HuH-7 (cell line): ENCODE measurements around the gene LRRC3.

Source experiments
- DNase-seq: peaks from one replicate; pipeline ENCODE4 v3.0.0; 2011; ENCODE audit warnings: low spot score

The LRRC3 gene

DNA sequence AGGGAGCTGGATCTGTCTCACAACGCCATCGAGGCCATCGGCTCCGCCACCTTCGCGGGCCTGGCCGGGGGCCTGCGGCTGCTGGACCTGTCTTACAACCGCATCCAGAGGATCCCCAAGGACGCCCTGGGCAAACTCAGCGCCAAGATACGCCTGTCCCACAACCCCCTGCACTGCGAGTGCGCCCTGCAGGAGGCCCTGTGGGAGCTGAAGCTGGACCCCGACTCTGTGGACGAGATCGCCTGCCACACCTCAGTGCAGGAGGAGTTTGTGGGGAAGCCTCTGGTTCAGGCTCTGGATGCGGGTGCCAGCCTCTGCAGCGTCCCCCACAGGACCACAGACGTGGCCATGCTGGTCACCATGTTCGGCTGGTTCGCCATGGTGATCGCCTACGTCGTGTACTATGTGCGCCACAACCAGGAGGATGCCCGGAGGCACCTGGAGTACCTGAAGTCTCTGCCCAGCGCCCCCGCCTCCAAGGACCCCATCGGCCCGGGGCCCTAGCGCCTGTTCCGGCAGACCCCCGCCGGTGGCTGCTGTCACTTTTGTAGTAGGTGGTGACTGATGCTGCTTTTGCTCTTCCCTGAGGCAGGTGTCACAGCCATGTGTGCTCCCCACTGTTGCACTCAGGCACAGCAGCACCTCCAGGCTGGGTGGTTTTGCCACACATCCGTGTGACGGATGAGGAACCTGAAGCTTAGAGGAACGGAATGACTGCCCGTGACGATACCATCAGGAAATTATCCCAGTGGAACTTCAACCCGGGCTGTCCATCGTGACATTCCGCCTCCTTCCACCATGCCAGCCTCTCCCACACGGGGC, 1.8 kb downstream of the LRRC3 start:
- DNase-seq = peak; percentile 32

DNA sequence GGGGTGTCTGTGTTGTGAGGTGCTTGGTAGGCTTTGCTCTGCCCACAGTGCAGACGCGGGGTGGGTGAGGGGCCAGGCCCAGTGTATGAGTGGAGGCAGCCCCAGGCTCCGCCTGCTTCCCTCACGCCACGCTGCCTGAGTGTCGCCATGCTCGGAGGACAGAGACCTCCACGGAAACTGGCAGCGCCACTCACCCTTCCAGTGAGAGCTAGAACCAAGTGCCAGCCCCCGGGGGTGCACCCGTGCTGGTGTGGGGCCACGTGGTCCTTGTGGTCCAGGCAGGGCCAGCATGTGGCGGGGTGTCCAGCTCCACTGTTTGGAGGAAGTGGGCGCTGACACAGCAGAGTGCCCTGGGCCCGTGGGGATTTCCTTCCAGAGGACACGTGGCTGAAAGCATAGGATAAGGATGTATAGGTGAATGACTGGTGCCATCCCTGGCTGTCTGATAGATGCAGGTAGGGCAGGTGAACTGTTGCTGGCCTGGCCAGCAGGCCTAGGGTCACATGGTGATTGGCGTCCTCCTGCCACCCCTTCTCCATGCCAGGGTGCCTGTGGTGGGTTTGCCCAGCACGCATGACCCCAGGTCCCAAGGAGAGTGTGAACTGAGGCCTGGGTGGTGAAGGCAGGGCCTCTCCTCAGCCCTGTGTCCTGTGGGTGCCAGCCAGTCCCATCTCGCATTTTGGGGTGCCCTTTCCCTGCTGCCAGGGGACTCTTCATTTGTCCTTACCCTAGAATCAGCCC, 3.8 kb downstream of the LRRC3 start:
- no peak for DNase-seq

DNA sequence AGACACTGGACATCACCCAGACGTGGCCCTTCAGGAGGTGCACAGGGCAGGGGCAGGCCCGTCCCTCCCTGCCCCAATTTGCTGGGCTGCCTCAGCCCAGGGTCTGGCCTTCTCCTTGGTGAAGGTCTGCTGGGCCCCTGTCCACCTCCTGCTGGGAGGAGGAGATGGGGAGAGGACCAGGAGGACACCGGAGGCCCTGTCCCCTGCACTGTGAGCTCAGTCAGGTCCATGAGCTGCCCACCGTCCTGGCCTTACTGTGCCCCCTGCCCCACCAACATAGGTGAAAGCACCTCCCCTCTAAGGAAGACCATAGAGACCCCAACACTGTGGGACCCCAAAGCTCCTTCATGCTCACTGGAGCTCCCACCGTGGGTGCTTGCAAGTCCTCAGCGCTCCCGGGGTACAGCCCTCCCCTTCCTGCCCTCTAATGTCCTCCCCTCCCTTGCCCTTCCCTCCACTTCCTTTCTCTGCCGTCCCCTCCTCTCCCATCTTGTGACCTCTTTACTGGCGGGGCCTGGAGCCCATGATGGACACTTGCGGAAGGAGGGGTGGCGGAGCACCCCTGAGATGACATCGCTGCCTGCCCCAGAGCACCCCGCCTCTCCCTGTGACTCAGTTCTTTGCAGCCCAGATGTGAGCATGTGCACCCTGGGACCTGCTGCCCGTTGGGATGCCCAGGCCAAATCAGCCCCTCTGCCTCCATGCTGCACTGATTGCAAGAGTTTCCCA, 4.6 kb downstream of the LRRC3 start:
- DNase-seq = no peak

DNA sequence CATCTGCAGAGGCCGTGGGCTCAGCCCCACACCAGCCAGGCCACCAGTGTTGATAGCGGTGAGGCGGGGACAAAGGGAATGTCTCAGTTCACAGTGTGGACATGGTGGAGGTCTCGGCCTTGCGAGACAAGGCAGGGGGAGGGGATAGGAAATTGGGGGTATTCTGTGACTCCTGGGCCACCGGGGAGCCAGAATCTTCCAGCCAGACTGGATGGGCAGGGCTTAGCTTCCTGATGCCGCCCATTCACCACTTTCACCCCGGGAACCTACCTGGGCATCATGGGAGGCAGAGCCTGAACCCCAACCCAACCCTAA, 5.1 kb downstream of the LRRC3 start:
- no peak for DNase-seq

DNA sequence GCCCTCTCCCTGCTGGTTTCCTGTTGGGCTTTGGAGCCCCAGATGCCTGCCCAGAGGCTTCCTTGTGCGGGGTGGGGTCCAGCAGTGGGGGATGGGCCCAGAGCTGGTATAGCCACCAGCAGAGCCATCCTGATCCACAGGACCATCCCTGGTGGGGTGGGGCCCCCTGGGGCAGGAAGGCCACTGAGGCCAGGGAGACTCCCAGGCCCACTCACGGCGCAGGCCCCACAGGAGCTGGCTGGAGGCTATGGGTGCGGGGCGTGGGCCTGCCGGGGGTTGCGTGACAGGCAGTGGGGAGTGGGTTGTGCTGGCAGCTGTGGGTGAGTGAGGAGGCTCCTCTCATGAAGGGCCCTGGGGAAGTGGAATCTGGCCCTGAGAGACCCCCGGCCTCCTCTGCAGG, 5.7 kb downstream of the LRRC3 start:
- no peak for DNase-seq

DNA sequence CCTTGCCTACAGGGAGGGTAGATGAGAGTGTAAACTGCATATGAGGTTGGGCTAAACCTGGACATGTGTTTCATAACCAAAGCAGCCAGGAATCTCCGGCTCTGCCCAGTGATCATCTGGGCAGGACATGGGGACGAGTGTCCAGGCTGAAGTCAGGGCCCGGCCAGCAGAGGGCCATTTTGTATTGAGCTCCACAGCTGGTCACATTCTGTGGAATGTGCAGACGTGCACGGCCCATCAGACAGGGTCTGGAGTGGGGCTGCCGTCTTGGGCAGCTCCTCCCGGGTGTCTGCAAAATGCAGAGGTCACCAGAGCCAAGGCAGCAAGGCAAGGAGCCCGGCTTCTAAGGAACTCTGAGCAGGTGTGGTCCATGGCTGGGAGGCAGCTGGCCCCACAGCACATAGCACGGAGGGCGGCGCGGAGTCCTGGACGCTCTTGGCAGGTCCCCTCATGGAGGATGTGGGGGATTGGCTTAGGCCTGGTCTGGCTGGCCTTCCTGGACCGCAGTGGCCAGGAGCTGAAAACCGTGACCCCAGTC, 6.2 kb downstream of the LRRC3 start:
- no peak for DNase-seq

DNA sequence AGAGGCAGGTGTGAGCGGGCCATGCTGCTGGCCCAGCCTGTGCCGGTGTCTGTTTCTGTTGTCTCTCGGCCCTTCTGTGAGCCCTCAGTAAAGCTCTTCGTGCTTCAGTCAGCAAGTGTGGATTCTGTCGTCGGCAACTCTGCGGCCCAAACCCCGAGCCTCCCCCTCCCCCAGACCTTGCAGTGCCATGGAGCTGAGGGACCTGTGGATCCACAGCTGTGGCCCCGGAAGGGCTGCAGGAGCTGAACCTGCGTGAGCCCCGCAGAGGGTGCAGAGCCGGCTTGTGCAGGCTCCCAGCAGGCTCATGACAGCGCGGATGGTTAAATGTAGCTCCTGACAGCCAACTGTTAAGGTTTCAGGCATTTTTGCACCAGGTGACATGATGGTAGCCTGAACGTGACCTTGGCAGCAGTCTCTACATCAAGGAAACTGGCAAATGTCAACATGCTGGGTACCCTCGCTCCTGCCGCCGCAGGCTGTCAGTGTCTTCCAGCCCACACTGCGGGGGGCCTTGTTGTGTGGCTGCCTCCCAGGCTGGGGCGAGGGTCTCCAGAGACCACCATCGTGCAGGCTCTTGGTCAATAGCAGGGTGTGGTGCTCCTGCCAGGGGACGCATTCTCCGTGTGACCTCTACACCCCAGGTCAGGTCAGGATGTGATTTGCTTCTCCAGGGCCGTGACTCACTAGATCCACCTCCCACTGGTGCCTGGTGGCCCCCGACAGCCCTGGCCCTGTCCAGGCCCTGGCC, 7.0 kb downstream of the LRRC3 start:
- DNase-seq = no peak

DNA sequence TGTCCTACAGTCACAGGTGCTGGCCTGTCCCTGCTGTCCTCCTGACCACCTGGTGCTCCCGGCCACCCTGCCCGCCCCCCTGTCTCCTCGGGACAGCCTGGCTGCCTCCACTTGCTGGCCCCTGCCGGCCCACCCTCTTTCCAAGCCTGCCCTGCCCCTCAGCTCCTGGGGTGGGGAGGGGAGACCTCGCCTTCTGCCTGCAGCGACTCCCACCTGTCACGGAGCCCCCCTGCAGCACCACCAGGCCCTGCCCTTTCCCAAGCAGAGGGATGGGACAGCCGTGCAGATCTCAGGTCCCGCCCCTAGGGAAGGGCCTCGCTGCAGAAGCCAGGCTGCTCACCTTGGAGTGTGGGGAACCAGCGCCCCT, 7.5 kb downstream of the LRRC3 start:
- no peak for DNase-seq

DNA sequence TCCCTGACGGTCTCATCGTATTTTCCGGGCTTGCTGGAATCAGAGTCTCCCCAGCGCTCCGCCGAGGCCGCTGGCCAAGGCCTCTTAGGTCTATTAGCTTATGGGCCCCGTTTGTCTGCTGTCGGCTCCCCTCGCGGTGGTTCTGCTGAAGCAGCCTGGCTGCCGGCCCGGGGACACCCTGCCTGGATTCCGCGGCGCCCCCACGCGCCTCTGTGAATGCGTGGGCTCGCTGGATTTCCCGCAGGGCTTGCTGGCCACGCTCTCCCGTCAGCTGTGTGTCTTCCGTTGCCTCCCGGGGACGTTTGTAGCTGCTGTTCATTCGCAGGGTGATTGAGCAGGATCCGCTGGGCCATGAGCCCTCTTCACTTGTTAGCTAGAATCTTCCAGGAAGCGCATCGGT, 8.4 kb downstream of the LRRC3 start:
- DNase-seq = no peak

DNA sequence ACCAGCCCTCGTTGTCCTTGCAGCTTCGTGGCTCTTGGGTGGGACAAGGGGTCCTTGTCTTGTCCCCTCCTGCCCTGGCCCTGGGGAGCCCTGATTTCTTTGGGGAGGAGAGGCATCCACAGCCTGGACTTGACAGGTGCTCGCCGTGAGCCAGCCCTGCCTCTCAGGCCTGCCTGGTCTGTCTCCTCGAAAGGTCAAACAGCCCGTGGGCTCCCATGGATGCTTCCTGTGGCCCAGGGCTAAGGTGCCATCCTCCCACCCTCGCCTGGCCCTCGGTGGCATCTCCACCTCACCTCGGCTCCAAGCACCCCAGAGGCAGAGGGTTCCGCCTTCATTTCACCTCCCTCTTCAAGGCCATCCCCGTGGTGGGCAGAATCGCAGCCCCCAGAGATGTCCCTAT, 9.0 kb downstream of the LRRC3 start:
- DNase-seq = no peak

DNA sequence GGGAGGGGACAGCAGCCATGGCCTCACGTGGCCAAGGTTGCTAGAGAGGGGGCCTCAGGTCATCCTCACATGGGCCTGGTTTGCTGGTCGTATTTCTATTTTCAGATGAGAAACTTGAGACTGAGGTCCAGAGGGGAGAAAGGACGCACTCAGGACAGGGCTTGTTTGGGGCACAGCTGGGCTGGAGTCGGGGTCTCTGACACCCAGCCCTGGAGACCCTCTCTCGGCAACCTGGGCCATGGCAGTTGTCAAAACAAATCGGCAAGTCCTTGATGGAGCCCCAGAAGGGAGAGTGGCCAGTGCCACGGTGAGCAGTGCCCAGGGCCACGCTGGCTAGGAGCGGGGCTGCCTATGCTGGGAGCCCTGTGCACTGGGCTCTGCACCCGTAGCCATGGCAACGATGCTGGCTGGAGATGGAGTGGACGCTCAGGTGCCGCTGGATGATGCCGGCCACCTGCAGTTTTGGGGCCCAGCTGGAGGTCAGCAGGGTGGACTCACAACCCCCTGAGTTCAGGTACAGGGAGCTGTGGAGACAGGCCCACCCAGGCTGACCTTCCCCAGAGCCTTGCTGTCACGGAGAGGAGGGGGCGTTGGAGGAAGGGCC, 11.1 kb downstream of the LRRC3 start:
- DNase-seq = no peak

DNA sequence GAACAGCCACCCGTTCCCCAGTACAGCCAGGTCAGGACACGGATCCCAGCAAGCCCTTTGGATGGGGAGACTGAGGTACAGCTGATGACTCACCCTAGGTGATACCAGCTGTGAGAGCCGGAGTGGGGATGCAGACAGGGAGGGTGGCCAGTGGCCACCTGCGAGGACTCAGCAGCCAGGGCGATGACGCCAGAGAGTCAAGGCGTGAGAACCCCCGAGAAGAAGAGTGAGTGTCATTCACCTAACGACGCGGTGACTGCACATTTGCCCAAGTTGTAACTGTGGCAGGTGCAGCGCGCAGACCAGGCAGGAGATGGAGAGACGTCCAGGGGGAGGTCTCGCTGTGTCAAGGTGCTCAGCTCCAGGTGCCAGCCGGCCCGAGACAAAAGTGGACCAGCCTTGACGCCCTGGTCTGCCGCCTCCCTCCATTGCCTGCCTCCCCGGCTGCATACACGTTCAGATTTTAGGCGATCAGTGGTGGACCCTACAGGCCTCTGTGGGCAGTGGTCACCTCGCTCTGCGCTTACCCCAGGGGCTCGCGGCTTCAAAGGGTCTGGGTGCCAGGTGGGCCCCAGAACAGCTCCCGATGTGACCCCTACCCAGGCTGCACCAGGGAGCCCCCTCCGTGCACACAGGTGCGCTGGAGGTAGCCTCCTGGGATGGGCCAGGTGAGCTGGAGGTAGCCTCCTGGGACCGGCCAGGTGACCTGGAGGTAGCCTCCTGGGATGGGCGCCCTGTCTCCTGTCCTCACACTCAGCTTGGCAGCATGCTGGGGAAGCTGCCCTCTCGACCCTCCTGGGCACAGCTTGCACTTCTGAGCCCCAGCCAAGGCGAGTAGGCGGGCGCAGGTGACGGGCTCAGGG, 11.9 kb downstream of the LRRC3 start:
- no peak for DNase-seq

DNA sequence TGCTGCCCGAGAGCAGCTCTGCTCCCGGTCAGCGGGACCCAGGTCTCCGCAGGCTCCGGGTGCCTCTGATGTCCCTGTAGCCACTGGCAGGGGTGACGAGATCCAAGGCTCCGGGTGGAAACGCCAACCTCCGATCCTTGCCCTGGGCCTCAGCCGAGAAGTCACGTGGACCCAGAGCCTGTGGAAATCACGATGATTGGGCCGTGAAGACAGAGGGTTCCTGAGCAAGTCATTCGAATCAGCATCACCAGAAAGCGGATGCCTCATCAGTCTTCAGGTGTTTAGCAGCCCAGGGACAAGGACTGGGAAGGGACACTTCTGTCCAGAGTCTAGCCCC, 12.5 kb downstream of the LRRC3 start:
- no peak for DNase-seq

DNA sequence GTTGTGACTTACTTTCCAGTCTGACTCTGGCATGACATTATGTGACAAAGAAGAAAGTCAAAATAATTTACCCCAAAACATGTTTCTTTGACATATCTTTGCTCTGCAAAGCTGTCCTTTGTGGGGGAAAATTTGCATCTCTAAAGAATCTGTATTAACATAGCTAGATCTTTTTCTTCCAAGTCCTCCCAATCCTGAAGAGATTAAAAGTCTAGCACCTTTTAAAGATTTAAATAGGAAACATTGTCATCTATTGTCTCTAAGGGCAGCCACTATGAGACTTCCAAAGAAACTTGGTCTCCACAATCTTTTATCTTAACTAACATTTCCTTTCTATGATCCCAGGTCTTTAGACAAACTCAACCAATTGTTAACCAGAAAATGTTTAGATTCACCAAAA, 16.0 kb downstream of the LRRC3 start:
- no peak for DNase-seq

DNA sequence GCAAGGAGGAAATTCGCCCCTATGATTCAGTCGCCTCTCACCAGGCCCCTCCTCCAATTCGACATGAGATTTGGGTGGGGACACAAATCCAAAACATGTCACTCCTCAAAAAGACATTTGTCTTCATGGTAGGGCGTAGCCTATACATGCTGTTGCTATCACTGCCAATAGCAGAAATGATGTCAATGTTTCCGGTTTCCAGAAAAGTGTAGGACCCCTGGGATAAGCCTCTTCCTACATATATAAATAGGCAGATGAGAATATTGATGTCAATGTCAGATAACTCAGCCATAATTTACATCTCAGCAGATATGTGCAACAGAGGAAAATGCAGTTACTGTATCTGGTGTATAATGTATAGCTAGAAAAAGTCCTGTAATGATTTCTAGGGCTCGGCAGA, 16.7 kb downstream of the LRRC3 start:
- no peak for DNase-seq

DNA sequence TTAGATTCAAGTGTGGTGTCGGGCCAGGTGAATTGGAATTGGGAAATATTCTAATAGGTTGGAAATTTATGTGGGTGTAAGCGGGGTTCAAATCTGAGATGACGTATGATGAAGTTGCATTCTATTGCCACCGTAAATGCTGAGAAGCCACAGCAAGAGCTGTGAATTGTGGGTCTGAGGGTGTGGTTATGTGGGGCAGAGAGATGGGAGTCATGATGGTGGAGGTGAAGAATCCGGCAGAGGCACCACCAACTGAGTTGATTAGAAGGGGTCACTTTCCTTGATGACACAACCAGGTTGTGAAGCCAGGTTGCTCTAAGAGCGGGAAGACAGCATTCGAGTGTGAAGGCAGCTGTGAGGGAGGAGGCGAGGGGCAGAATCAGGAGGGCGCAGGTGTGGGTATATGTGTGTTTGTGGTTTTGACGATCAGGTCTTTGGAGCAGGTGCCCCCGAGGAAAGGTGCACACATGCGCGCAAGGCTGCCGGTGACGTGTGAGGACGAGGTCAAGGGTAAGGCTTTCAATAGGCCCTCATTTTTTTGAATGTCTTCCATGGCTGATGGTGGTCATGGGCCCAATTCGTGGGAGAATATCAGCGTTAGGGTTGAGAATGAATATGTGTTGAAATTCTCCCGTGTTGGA, 18.7 kb downstream of the LRRC3 start:
- no peak for DNase-seq

DNA sequence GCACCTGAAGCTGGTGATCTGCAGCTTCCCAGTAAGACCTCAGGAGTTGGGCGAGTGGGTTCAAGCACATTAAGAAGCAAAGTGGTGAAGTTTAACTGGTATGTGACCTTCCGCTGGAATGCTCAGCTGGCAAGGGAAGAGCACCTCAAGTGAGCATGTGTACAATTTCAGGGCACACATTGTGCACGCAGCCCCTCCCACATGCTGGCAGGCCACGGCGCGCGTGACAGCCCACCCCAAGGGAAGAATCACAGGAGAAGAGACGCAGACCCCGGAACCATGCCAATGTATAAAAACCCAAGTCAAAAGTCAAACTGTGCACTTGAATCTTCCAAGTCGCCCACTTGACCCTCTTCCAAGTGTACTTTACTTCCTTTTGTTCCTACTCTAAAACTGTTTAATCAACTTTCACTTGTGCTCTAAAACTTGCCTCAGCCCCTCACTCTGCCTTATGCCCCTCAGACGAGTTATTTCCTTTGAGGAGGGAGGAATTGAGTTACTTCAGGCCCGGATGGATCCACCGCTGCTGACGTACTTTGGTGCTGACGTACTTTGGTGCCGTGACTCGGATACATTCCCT, 20.0 kb downstream of the LRRC3 start:
- DNase-seq = no peak

DNA sequence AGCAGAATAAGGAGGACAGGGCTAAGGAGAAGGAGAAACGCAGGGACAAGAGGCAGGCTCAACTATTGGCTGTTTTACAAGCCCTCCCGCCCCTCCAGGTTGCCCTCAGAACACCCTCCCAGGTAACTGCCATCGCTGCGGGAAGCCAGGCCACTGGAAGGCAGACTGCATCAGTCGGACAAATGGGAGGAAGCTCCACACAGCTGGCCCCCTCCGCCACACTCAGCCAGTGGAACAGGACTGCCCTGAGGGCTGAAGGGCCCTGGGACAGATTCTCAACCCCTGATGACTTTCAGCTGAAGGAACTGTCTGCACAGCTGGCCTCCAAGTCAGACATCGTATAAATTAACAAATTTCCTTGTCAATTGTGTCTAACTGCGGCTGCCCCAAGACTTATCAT, 21.8 kb downstream of the LRRC3 start:
- no peak for DNase-seq

DNA sequence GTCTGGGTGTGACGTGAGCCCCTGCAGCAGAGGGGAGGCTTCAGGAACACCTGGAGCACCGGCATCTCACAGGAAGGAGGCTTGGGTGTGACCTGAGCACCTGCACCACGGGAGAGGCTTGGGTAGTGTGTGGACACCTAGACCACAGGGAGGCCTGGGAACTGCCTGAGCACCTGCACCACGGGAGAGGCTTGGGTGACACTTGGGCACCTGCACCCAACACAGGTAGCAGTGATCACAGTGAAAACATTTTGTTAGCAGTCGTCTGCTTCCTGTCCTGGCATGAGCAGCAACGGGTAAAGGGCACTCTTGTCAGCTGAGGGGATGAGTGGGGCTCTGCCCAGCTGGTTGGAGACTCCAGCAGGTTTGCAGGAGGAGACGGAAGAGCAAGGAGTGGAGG, 22.4 kb downstream of the LRRC3 start:
- DNase-seq = no peak

DNA sequence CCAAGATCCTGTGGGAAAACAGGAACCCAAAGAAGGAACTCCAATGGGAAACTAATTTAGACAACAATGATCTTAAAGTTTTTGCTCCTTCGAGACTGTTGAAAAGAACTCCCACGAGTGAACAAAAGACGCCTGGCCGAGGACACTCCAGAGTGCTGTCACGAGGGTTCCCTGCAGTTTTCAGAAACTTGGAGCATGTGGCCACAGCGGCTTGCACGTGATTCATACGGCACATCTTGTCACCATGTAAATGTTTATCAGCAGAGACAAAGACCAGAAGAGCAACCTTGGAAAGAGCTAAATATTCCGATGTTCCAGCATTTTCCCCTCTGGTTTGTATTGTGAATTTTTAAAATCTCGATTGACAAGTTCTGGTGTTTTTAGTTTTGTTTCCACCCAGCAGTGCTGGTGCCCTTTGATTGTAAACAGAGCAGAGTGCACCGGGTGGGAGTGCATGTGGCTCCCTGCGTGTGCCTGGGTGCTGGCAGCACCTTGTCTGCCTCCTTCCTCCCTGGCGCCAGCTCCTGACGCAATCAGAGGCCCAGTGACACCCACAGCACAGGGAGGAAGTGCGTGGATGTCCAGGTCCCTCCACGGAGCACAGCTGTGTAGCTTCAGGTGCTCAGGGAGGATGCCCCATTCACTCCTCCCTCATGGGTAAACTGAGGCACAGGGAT, 23.0 kb downstream of the LRRC3 start:
- no peak for DNase-seq
